Ectodermal cell (in vitro differentiated cells): ENCODE results near the gene AEBP2. TPM values are rescaled to one million over a fixed set of nuclear protein-coding genes. Genes with fewer than 3 reads are reported as not detected.
A peak's percentile ranks its signal among the peaks of the same experiment; 100 is the strongest.
"Not testable (repeated sequence)": the region's sequence is repeated elsewhere in the genome, so short reads cannot be mapped to it uniquely, and the experiment has no call there.

Experiments
- H3K27ac ChIP-seq: 2 replicates; pipeline ENCODE4 v1.7.0; 2013; ENCODE audit warnings: mild to moderate bottlenecking, low read depth, low read length; ENCODE audit not compliant: insufficient read depth, poor library complexity, severe bottlenecking
- H3K27me3 ChIP-seq: 2 replicates; pipeline ENCODE4 v1.7.0; 2013; ENCODE audit warnings: mild to moderate bottlenecking, low read length; ENCODE audit not compliant: insufficient read depth, control insufficient read depth, poor library complexity, severe bottlenecking
- H3K36me3 ChIP-seq: one replicate; pipeline ENCODE4 v1.7.0; 2013; ENCODE audit warnings: low read length; ENCODE audit not compliant: control insufficient read depth, insufficient read depth
- H3K4me1 ChIP-seq: one replicate; pipeline ENCODE4 v1.7.0; 2013; ENCODE audit warnings: low read length; ENCODE audit not compliant: control insufficient read depth, insufficient read depth
- H3K4me3 ChIP-seq: 2 replicates; pipeline ENCODE4 v1.7.0; 2013; ENCODE audit warnings: low read depth, low read length, control low read depth; ENCODE audit not compliant: insufficient read depth
- H3K9me3 ChIP-seq: 2 replicates; pipeline ENCODE4 v1.7.0; 2013; ENCODE audit warnings: mild to moderate bottlenecking, low read length, moderate library complexity; ENCODE audit not compliant: control insufficient read depth
- WGBS, 2 experiments: methylation state at CpG; one replicate each; pipeline ENCODE4 v1.1.7; 2013; ENCODE audit warnings: missing lambda C conversion rate in 2 of 2; 5-methylcytosine and 5-hydroxymethylcytosine counted together
- polyA plus RNA-seq, 4 experiments: library from polyadenylated mRNA; stranded (reverse); fragments of 50-300 nt; gene quantifications; one replicate each; pipeline ENCODE4 v1.2.3, GENCODE V29; 2013

Gene AEBP2, protein sequence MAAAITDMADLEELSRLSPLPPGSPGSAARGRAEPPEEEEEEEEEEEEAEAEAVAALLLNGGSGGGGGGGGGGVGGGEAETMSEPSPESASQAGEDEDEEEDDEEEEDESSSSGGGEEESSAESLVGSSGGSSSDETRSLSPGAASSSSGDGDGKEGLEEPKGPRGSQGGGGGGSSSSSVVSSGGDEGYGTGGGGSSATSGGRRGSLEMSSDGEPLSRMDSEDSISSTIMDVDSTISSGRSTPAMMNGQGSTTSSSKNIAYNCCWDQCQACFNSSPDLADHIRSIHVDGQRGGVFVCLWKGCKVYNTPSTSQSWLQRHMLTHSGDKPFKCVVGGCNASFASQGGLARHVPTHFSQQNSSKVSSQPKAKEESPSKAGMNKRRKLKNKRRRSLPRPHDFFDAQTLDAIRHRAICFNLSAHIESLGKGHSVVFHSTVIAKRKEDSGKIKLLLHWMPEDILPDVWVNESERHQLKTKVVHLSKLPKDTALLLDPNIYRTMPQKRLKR
- polyA plus RNA-seq (2013, experiment 1 of 4), result 35.6 TPM
- 33.6 TPM for polyA plus RNA-seq (2013, experiment 2 of 4)
- 21.2 TPM for polyA plus RNA-seq (2013, experiment 3 of 4)
- polyA plus RNA-seq (2013, experiment 4 of 4), result 22.6 TPM

GRCh38 chr12:19439059-19440018, at the start of gene AEBP2:
Gene AEBP2, plus strand, starts transcription at chr12:19439492. Its CDS starts 208 bp downstream, at chr12:19439700.
- Histone ChIP-seq H3K9me3 (no peaks in the 10 kb centered on the region), H3K4me1 (peaks cover 3% of the 10 kb centered on the region), H3K36me3 (peaks cover 8% of the 10 kb centered on the region), H3K27ac (peak within 1 kb of the TSS; percentile 63), H3K4me3 (peak within 1 kb of the TSS; percentile 95), H3K27me3 (no peaks in the 10 kb centered on the region)
- WGBS, 2 experiments, result 4 to 5% methylated on average over 102 of the region's 102 CpGs

- no peak overlapping the region for H3K4me3 ChIP-seq
- H3K27me3 ChIP-seq, result no peaks in the 10 kb centered on the region
- H3K27ac ChIP-seq, result no peak overlapping the region
- no peaks in the 10 kb centered on the region for H3K9me3 ChIP-seq
- no peaks in the 10 kb centered on the region for H3K4me1 ChIP-seq
- no peaks in the 10 kb centered on the region for H3K36me3 ChIP-seq
- 98 to 100% methylated on average over 3 of the region's 3 CpGs for WGBS, 2 experiments
Observed at GRCh38 chr12:19390051-19390598, 49.2 kb upstream of the AEBP2 start.

- not testable (repeated sequence) for H3K27me3 ChIP-seq, H3K9me3 ChIP-seq, H3K27ac ChIP-seq, H3K36me3 ChIP-seq, H3K4me3 ChIP-seq, H3K4me1 ChIP-seq
- 93 to 96% methylated on average over 6 to 7 of the region's 8 CpGs for WGBS, 2 experiments
Observed at GRCh38 chr12:19392644-19393043, 46.6 kb upstream of the AEBP2 start.

- no peaks in the 10 kb centered on the region for H3K4me1 ChIP-seq
- H3K27ac ChIP-seq, result no peak overlapping the region
- H3K27me3 ChIP-seq, result no peaks in the 10 kb centered on the region
- H3K4me3 ChIP-seq, result no peak overlapping the region
- 90% methylated on average over 2 of the region's 2 CpGs; no CpG with 5 or more reads in 1 of the 2 experiments for WGBS, 2 experiments
- no peaks in the 10 kb centered on the region for H3K9me3 ChIP-seq
- H3K36me3 ChIP-seq, result no peaks in the 10 kb centered on the region
Observed at GRCh38 chr12:19394385-19394784, 44.9 kb upstream of the AEBP2 start.

GRCh38 chr12:19397534-19397933, 41.8 kb upstream of the AEBP2 start:
- Histone ChIP-seq H3K27me3 (no peaks in the 10 kb centered on the region), H3K36me3 (no peaks in the 10 kb centered on the region), H3K27ac (no peak overlapping the region), H3K9me3 (no peaks in the 10 kb centered on the region), H3K4me3 (no peak overlapping the region), H3K4me1 (no peaks in the 10 kb centered on the region)
- WGBS, 2 experiments, result 95 to 98% methylated on average over 4 of the region's 4 CpGs

GRCh38 chr12:19398376-19399363, 40.6 kb upstream of the AEBP2 start:
- Histone ChIP-seq H3K4me1 (no peaks in the 10 kb centered on the region), H3K4me3 (no peak overlapping the region), H3K9me3 (no peaks in the 10 kb centered on the region), H3K27ac (no peak overlapping the region), H3K27me3 (no peaks in the 10 kb centered on the region), H3K36me3 (no peaks in the 10 kb centered on the region)
- WGBS, 2 experiments, result 88 to 95% methylated on average over 5 to 6 of the region's 6 CpGs

DNA sequence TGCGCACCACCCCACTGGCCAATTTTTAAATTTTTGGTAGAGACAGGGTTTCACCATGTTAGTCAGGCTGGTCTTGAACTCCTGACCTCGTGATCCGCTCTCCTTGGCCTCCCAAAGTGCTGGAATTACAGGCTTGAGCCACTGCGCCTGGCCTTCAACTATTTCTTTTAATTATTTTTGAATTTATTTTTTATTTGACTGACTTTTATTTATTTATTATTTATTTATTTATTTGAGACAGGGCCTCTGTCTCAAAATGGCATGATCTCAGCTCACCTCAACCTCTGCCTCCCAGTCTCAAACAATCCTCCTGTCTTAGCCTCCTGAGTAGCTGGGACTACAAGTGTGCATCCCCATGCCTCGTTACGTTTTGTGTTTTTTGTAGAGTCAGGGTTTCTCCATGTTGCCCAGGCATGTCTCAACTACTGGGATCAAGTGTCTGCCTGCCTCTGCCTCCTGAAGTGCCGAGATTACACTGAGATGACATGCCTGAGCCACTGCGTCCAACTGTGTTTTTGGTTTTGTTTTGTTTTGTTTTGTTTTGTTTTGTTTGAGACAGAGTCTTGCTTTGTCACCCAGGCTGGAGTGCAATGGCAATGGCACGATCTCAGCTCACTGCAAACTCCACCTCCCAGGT, 38.5 kb upstream of the AEBP2 start:
- 92 to 96% methylated on average over 8 to 9 of the region's 9 CpGs for WGBS, 2 experiments
- not testable (repeated sequence) for H3K4me1 ChIP-seq, H3K27ac ChIP-seq, H3K9me3 ChIP-seq, H3K36me3 ChIP-seq, H3K27me3 ChIP-seq, H3K4me3 ChIP-seq

DNA sequence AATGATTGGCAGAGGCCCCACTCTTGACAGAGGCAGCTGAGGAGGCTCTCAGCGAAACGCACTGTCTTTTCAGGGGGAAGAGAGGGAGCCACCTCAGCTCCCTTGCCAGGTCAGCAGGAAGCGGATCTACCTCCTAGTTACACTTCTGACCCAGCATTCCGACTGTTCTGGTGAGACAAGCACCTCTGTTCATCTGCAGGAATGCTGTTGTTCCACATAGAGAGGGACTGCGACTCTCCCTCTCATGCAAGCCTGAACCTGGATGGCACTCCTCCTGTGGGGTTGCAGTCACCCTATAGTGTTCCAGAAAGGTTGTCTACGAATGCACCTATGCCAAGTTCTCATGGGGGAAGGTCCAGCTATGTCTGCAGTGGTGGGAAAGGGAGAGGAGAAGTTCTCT, 37.1 kb upstream of the AEBP2 start:
- no peaks in the 10 kb centered on the region for H3K4me1 ChIP-seq
- 88 to 92% methylated on average over 6 of the region's 6 CpGs for WGBS, 2 experiments
- no peaks in the 10 kb centered on the region for H3K36me3 ChIP-seq
- no peak overlapping the region for H3K27ac ChIP-seq
- no peaks in the 10 kb centered on the region for H3K27me3 ChIP-seq
- H3K4me3 ChIP-seq, result no peak overlapping the region
- H3K9me3 ChIP-seq, result no peaks in the 10 kb centered on the region
